NCI-H1417 (cell line): Measurements from ENCODE around the gene SGMS1.
"Not testable (repeated sequence)": the region's sequence is repeated elsewhere in the genome, so short reads cannot be mapped to it uniquely, and the experiment has no call there.

Experiments
- DNase-seq, 3 experiments: peaks; one replicate each; lab custom pipeline; 2025; lab: John Stamatoyannopoulos, UW

The SGMS1 gene

DNA sequence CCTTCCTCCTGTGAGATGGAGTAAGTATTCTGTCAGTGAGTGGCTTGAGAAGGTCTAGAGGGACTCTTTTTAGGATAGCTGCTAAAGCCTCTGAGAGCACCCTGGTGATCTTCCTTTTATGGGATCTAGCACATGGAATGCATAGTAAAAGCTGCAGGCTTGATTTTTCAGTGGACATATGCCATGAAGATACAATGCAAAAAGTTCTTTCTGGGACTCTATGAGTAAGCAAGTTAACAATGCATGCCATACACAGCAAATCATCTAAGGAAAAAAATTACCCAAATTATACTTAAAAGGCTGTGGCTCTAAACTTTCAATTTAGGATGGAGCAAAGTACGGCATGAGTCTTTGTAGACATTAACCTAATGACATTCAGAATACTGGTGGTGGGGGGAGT lies 154.5 kb downstream of the SGMS1 start:
- DNase-seq = no peak

DNA sequence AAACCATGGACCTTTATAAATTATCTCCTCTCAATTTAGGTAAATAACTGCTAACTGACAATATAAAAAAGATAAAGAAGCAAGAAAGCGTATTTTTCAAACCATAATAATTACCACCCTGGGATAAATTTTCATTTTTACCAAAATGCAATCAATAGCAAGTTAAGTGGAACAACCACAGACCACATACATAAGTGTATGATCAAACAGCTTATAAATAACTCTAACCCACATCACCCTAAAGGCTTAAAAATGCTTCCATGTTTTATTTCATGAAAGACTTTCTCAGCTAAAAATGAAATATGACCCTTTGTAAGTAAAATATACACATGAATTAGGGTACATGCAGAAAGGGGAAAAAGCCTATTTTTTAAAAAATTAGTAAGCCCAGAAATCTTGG lies 156.5 kb downstream of the SGMS1 start:
- DNase-seq = no peak

DNA sequence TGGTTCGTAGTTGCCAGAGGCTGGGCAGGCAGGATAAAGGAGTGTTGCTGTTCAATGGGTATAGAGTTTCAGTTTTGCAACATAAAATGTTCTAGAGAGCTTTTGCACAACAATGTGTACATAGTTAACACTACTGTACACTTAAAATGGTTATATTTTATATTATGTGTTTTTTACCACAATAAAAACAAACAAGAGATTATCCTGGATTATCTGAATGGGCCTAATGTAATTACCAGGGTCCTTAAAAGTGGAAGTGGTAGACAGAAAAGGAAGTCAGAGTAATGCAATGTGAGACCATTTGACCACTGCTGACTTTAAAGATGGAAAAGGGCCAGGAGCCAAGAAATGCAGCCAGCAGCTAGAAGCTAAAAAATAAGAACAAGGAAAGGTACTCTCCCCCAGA lies 159.7 kb downstream of the SGMS1 start:
- DNase-seq = no peak

DNA sequence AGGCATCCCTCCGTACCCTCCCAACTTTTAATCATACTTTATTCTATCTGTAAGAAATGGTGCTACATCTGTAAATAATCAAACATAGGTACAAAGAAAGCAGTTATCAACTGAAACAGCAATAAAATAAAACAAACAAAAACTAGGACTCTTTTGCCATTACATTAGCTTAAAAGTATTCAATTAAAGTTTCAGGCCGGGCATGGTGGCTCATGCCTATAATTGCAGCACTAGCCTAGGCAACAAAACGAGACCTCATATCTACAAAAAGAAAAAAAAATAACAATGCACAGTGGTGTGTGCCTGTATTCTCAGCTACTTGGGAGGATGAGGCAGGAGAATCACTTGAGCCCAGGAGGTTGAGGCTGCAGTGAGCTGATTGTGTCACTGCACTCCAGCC lies 161.9 kb downstream of the SGMS1 start:
- DNase-seq = no peak

DNA sequence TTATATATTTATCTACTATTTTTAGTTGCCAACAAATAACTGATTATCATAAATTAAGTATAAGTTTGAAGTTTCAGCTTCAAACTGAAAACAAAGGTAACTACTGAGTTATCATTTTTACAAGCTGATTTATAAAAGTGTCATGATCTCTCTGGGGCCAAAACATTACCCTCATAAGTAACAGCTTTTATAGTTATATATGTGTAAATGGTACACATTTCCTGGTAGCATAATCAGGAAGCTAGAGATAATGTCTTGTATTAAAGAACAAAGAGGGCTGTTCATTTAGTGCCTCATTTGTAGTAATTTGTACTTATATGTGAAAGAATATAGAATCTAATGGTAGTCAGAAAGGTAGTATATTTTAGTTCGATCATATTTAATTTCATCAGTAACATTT lies 162.6 kb downstream of the SGMS1 start:
- no peak for DNase-seq

DNA sequence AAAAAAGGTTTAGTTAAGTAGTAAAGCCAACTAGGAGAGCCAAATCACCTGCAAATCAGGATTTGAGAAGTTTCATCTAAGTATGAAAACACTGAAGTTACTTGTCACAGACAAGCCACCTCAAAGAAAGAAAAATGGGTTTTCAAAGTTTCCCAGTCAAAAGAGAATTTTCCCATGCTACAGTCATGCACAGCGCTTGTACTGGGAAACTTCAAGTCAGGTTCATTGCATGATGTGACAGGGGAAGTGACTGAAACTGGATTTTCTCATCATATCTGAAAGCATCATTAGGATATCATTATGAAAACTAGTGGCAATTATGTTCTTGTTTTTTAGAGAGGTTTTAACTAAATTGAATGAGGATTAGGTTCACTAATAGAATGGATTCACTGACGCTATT lies 167.0 kb downstream of the SGMS1 start:
- DNase-seq = no peak

DNA sequence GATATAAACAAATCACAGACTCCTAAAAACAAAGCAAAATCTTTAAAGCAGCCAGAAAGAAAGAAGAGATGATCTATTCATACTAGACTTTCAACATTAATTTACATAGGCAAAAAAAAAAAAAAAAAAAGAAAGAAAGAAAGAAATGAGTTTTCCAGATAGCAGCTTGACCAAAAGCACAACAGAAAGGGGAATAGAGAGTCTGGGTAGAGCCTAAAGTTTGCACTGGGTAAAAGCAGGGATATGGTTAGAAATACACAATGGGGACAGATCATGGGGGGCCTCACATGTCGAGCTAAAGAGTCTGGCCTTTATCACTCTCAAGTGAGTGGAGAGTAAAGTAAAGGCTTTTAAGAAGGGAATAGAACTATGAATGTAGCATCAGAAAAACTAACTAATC lies 169.8 kb downstream of the SGMS1 start:
- no peak for DNase-seq

DNA sequence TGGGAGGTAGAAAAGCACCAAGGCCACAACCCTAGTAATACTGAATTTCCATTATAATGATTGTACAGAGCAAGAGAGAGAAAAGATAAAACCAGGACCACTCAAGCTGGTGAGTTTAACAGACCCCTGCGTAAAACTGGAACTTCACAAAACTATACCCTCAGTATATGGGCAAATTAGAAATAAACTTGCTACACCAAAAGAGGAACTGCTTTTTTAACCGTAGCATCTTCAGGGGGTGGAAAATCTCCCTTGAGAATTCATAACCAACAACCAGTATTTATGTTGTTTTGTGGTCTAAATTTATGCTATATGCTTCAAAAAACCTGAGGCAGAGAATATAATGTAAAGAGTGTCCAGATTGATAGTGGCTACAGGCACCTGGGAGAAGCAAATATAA lies 171.2 kb downstream of the SGMS1 start:
- no peak for DNase-seq

DNA sequence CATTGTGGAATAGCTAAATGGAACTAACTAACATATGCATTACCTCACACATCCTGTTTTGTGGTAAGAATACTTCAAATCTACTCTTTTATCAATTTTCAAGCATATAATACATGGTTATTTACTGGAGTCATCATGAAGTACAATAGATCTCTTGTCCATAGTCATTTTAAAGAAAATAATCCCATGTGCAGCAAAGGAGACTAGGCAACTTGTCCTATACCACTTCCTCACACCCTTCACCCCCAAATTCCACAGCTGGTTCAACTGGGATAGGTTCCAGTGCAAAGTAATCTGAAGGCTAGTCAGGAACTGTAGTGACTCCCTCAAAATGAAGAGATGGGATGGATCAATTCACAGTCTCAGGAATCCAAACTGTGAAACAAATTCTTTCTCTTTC lies 176.1 kb downstream of the SGMS1 start:
- DNase-seq = no peak

DNA sequence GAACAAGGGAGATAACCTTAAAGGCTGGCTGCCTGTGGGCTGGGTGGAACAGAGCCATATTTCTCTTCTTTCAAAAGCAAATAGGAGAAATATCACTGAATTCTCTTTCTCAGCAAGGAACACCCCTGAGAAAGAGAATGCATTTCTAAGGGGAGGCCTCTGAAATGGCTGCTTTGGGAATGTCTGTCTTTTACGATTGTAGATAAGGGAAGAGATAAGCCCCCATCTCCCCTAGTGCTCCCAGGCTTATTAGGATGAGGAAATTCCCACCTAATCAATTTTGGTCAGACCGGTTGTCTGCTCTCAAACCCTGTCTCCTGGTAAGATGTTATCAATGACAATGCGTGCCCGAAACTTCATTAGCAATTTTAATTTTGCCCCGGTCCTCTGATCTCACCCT lies 178.0 kb downstream of the SGMS1 start:
- DNase-seq = not testable (repeated sequence)

DNA sequence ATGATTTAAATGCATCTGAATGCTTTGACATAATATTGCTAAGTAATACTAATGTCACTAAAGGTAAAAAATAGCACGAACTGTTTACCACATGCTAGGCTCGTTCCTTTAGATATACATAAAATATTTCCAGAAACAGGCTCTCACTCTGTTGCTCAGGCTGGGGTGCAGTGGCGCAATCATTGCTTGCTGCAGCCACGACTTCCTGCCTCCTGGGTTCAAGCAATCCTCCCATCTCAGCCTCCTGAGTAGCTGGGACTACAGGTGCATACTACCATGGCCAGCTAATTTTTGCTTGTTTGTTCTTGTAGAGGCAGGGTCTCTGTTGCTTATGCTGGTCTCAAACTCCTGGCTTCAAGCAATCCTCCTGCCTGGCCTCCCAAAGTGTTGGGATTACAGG lies 183.3 kb downstream of the SGMS1 start:
- DNase-seq = no peak

DNA sequence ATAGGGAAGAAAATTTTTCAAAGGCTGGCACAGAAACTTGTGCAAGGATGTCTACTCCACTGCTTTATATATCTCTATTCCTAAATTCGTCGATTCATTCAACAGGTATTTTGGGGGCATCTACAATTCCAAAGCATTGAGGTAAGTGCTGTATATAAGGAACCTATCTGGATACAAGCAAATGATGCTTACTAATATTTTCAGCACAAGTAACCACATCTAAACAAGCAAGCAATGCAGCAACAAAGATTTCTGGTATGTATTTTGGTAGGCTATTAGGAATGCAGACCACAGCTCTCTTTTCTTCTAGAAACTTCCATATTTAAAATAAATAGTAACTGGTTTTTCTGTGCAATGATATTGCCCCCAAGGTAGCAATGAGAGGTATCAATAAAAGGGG lies 183.9 kb downstream of the SGMS1 start:
- no peak for DNase-seq

DNA sequence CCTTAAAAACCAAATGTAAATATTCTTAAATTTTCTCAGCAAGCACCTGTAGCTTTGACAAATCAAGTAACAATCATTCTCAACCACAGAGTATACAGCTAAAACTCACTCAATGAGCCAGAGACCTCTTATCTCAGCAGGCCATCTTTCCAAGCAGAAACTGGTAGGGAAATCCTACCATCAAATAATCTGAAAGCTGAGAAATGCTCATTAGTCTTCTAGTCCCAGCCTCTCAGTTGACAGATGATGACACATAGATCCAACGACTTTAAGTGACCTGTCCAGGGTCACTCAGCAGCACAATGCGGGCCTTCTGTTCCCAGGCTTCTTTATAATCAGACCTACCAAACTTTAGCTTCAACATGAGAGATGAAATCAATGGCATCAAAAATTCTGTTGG lies 184.6 kb downstream of the SGMS1 start:
- peak in 2 of 3 experiments; percentile 0 to 30 for DNase-seq

DNA sequence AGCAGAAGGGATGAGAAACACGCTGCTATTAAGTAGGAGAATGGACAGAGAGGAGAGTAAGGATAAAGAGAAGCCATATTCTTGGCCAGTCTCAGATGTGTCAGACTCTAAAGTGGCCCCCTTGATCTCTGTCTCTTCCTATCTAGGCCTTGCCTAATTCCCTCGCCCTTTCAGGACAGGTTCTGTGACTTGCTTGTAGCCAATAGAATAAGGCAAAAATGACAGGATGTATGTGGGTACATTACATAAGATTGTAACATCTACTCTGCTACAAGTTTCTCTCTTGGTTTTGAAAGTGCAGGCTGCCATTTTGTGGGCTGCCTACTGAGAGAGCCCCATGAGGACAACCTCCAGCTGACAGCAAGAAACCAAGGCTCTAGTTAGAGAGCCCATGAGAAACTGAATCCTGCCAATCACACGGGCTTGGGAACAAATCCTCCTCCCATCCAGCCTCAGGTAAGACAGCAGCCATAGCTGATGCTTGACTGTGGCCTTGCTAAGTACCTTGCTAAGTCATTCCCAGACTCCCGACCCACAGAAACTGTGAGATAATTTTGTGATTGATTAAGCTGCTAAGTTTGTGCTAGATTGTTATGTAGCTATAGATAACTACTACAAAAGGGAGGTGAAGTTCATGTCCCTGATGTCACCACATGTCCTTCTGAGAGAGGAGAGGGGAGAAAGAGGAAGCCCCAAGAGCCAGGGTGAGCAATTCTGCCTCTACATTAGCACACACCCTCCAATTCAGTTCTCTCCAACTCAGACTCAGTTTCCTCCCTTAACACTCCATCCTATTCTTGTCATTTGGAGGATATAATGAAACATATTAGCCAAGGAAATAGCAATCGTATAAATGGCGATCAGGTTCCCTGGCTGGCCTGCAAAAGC lies 185.5 kb downstream of the SGMS1 start:
- DNase-seq = no peak

DNA sequence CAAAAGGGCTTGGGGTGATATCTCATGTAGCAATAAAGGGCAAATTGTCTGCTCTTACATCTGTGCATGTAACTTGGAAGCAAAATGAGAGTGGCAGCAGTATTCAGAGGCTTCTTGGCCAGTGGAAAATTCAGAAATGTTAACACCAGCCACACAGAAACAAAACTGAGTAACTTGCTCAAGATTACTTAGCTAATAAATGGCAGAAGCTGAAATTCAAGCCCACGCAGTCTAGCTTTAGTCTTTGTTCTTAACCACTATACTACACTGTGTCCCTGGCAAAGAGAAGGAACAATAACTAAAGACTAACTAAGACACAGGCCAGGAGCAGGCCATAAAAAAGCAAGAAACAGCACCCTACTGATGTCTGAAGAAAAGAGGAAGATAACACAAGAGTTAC lies 186.5 kb downstream of the SGMS1 start:
- DNase-seq = no peak

DNA sequence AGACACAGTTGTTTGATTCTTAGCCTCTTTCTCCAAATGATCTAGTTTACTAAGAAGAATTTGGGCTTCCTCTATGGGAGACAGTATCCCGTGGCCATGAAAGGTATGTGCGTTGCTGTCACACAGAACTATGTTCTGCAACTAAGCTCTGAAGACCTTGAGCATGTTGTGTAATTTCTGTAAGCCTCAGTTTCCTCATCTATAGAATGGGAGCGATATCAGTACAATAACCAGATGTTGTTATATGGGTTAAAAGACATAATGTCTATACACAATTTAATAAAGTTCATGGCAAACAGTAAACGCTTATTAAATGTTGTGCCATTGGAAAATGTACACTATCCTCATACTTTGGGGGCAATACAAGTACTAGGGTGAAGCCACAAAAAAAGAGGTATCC lies 187.0 kb downstream of the SGMS1 start:
- no peak for DNase-seq

DNA sequence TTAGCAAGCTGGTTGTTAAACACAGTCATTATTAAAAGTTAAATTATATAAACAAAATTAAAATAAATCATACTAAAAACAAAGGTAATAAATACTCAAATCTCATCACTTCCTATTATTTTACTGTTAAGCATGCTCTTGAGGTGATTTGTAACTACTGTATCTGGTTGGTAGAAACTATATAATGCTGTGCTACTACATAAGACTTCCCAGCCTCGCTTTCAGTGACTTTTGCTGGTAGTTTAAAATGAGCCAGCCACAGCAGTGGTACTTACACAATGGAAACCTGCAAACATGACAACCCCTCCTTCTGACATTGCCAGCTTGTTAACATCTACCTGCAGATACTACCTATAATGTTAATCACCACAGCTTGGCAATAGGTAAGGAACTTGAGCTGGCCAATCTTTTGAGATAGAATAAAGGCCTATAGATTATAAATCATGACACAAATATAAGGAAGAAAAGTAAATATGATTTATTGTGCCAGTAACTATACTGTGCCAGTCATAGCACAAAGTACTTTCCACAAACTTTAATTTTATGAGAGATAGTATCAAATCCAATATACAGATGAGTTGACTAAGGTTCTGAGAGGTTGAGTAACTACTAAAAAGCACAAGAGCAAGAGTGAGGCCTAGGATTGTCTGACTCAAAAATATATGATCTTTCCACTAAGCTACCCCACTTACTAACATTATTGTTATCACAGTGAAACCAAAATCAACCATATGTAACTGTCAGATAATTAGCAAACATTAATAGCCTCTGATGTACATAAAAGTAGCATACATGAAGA lies 191.3 kb downstream of the SGMS1 start:
- no peak for DNase-seq

DNA sequence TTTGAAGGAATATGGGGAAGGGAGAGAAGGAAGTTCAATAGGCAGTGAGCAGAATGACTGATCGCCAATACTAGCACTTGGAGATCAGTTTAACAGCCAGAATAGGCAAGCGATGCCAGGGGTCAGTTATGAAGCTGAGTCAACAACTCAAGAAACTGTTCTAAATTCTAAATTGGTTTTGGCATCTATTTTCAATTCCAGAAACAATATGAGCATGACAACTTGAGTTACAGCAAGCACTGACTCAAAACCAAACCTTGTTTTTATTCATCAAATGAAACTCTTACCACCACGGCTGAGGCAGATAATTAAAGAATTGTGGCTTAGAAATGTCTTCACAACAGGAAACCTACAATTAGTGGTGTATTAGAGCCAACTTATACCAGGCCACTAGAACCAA lies 192.0 kb downstream of the SGMS1 start:
- DNase-seq = peak in 1 of 3 experiments; percentile 4

DNA sequence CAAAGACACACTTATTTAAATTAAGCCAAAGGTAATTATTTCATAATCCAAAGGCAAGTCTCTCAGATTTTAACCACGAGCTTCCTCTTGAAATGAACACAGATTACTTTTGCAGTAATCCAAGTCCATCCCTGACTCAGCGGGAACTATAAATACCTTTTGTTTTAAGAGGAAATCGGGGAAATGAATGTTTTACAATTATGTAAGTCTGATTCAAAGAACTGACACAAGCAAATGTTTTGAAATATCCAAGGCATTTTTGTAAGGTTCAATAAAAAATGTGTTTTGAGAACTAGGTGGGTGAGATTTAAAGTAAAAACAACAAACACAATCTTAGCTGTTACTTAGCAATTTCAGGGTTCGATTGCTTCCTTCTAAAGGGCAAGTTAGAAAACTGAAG lies 192.6 kb downstream of the SGMS1 start:
- DNase-seq = no peak

DNA sequence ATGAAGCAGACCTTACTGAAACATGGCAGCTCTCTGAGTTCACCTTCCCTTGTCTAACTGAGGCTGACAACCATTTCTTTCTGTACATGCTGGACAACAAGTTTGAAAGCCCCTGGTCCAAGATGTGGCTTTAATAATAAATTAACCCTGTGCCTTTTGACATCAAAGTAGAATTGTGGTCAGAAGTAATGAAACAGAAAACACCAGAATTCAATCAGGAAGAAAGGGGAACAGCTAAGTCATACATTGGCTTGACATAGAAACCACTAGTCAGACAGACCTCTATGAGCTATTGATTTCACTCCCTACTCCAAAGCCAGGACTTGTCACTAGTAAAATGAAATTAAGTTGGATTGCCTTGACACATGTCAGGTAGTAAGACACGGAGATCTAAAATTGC lies 197.3 kb downstream of the SGMS1 start:
- DNase-seq = no peak

DNA sequence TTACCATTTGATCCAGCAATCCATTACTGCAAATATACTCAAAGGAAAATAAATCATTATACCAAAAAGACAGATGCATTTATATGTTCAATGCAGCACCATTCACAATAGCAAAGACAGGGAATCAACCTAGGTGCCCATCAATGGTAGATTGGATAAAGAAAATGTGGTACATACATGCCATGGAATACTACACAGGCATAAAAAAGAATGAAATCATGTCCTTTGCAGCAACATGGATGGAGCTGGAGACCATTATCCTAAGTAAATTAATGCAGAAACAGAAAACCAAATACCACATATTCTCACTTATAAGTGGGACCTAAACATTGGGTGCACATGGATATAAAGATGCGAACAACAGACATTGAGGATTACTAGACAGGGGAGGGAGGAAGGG lies 198.5 kb downstream of the SGMS1 start:
- DNase-seq = not testable (repeated sequence)

DNA sequence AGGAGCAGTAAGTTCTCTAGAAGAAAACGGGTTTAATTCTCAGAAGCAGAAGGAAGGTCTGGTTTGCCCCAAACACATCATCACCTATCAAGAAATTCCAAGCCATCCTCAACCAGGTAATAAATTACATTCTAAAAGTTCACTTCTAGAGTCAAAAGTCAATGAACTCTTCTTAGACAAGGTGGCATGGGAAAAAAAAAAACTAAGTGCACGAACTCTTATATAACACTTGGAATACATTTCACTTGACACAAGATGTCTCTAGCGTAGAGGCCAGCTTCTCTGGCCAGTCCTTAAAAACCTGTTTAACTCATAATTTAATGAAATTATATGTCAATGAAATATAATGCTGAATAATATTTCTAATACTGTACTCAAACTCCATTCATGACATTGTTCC lies 200.3 kb downstream of the SGMS1 start:
- no peak for DNase-seq

DNA sequence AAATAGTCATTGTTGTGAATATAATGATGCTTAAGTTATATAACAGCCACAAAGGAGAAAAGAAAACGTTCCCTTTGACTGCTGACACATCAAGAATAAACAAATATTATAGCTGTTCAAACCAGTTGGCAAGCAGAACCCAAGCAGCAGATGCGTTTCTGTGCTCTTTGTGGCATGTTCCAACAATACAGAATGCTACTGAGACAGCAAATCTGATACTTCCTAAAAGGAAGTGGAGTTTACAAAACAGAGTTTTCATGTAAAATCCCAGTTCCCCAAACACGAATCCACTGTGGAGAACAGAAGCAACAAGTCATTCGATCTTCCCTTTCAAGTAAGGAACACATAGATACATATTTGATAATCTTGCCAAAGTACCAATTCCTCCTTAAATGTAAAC lies 201.5 kb downstream of the SGMS1 start:
- peak in 1 of 3 experiments; percentile 1 for DNase-seq
